B cell (primary cell): ENCODE measurements around the gene PTPN13.
"Not testable (repeated sequence)": the region's sequence is repeated elsewhere in the genome, so short reads cannot be mapped to it uniquely, and the experiment has no call there.

Experiments used
- CTCF ChIP-seq: fragments of 200-600 bp; IDR thresholded peaks from one replicate; pipeline ENCODE4 v1.8.0; 2022; ENCODE audit warnings: antibody characterized with exemption, mild to moderate bottlenecking
- EZH2 ChIP-seq: IDR thresholded peaks from 2 replicates; pipeline ENCODE4 v1.6.1; 2012; ENCODE audit warnings: borderline replicate concordance, low read depth, mild to moderate bottlenecking, moderate library complexity, low read length; ENCODE audit not compliant: insufficient read depth, poor library complexity, severe bottlenecking

GRCh38 chr4:86719149-86719548 is 125.0 kb downstream of the PTPN13 start:
- TF ChIP-seq CTCF, EZH2: not testable (repeated sequence)
